Dedifferentiated amniotic fluid mesenchymal stem cell (primary cell): ENCODE data around the gene IVNS1ABP.
A peak's percentile ranks its signal among the peaks of the same experiment; 100 is the strongest.
"Not testable (repeated sequence)": the region's sequence is repeated elsewhere in the genome, so short reads cannot be mapped to it uniquely, and the experiment has no call there.

Experiments used
- DNase-seq: peaks from one replicate; pipeline ENCODE4 v3.0.0-alpha.2; 2016; ENCODE audit errors: extremely low spot score

The IVNS1ABP gene

GRCh38 chr1:185317034-185317885, at the start of gene IVNS1ABP:
IVNS1ABP (minus strand) TSS chr1:185317243; CDS start chr1:185309493, 7,750 bp downstream.
- peak; percentile 86 for DNase-seq

DNA sequence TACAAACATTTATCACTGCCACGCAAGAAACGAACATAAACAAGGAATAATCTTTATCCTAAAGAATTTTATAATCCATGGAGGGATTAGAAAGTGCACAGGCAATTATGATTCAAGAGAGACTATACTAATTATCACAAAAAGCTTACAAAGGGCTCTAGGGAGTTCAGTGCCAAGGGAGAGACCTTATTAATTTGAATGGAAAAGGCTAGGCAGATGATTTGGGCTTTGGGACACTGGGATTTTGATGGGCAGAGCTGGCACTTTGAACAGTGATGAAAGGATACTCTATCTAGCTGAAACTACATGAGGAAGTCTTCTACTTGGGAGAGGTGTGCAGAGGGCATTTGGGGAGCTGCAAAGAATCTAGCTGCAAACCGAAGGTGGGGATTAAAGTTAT, 48.9 kb upstream of the IVNS1ABP start:
- no peak for DNase-seq

- not testable (repeated sequence) for DNase-seq
These were observed 47.5 kb upstream of the IVNS1ABP start for GRCh38 chr1:185364528-185364927.

DNA sequence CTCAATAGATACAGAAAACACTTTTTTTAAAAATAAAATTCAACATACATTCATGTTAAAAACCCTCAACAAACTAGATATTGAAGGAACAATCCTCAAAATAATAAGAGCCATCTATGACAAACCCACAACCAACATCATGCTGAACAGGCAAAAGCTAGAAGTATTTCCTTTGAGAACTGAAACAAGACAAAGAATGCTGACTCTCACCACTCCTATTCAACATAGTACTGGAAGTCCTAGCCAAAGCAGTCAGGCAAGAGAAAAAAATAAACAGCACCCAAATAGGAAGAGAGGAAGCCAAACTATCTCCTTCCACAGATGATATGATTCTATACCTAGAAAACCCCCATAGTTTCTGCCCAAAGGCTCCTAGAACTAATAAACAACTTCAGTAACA, 46.2 kb upstream of the IVNS1ABP start:
- DNase-seq: no peak

- DNase-seq: no peak
These were observed 43.7 kb upstream of the IVNS1ABP start for GRCh38 chr1:185360714-185361113.

GRCh38 chr1:185358957-185359356, 41.9 kb upstream of the IVNS1ABP start:
- no peak for DNase-seq

DNA sequence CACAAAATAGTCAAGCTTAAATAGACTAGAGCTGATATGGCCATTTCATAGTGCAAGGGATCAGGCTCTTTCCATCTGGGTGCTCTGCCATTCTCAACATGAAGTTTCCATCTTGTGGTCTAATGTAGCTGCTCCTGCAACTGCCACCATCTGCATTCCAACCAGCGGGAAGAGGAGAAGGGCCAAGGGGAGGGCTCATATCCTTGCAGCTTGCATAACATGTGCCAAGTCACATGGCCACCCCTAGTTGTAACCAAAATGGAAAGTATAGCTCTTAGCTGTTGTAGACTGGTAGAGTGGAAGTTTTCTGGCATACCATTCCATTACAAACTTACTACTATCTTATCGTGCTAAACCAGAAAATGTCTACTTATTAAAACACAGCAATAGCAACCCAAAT, 38.9 kb upstream of the IVNS1ABP start:
- DNase-seq: no peak

GRCh38 chr1:185353124-185353523, 36.1 kb upstream of the IVNS1ABP start:
- DNase-seq: no peak

DNA sequence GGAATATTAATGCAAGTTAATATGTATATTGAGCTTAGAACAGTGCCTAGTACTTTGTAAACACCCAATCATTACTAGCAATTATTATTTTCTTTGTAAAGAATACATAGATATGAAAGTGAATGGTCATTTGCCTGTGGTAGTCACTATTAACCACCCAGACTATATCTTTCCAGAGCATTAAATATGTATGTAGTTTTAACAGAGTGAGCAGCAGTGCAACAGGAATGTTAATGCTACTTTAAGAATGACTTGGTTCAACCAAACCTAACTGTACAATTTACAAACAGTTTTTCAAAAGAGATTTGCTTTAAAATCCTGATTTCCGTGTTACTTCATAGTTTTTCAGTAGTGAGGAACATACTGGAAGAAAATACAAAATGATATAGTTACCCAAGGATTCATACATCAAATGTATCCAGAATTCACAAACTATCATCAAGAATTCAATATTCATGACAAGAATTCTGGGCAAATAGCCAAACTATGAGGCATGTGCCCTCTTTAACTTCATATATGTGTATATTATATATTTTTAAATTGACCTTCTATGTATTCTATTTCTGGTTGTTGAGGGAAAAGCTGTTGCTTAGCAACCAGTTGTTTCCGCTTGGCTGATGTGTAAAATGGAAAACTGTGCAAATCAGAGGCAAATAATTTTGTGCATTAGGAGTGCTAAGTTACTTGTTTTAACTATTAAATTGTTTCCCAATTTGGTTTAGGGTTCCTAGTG, 34.9 kb upstream of the IVNS1ABP start:
- DNase-seq: no peak

DNA sequence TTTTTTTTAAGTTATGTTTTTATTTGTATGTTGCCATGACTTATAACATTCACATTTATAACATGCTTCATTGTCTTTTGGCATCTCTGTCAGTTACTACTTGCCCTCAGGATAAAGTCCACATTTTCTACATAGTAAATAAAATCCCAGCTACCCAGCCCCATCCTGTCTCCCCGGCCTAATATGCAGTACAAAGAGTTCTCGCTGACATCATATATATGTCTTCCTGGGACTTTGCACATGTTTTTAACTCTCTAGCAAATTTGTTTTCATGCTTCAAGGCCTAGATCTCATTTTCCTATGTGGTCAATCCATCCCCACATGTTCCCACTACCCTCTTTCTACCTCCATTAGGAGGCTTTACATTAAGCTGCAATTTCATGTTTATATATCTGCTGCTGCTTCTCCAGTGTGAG, 33.0 kb upstream of the IVNS1ABP start:
- no peak for DNase-seq

GRCh38 chr1:185349556-185349955, 32.5 kb upstream of the IVNS1ABP start:
- no peak for DNase-seq

GRCh38 chr1:185348985-185349384, 31.9 kb upstream of the IVNS1ABP start:
- no peak for DNase-seq

GRCh38 chr1:185348296-185348695, 31.3 kb upstream of the IVNS1ABP start:
- no peak for DNase-seq

- no peak for DNase-seq
These were observed 29.1 kb upstream of the IVNS1ABP start for GRCh38 chr1:185345913-185346720.

- DNase-seq: no peak
These were observed 26.3 kb upstream of the IVNS1ABP start for GRCh38 chr1:185343306-185343705.

GRCh38 chr1:185342672-185343259, 25.7 kb upstream of the IVNS1ABP start:
- DNase-seq: no peak

GRCh38 chr1:185342017-185342416, 25.0 kb upstream of the IVNS1ABP start:
- no peak for DNase-seq

GRCh38 chr1:185341196-185341781, 24.2 kb upstream of the IVNS1ABP start:
- no peak for DNase-seq

- DNase-seq: no peak
These were observed 21.9 kb upstream of the IVNS1ABP start for GRCh38 chr1:185338719-185339622.

DNA sequence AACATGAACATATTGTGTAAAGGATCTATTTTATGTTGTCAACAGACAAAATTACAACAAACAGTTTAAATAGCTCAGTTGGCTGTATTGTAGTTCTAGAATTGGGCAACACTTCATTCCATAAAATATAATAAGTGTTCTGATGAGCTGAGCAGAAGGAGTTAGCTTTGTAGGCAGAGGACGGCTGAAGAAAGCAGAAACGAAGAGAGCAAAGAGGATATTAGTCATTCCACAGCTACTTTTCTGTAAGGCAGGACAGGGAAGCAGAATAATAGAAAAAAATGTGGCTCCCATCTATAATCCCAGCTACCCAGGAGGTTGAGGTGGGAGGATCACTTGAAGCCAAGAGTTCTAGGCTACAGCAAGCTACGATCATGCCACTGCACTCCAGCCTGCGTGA, 20.2 kb upstream of the IVNS1ABP start:
- DNase-seq: no peak
